OCI-LY7 (cell line): ENCODE results near the gene SULF2. TPM values are rescaled to one million over a fixed set of nuclear protein-coding genes. Genes with fewer than 3 reads are reported as not detected.

ENCODE experiments used
- BruUV-seq: library from RNA; stranded (reverse); fragments of 400-500 nt; replicated peaks from 2 replicates; lab custom pipeline; 2021; lab: Mats Ljungman, UMichigan
- CTCF ChIA-PET: fragments of 300-600 bp; sonication (Branson Sonifier 250); formaldehyde crosslinking; loops from one replicate; lab custom pipeline; 2022; ENCODE audit warnings: antibody characterized with exemption; ENCODE audit not compliant: unreplicated experiment; lab: Charles Lee
- POLR2A ChIA-PET: fragments of 300-600 bp; sonication (Branson Sonifier 250); formaldehyde crosslinking; loops from one replicate; lab custom pipeline; 2022; ENCODE audit warnings: antibody characterized with exemption; lab: Charles Lee
- DNase-seq: peaks from one replicate; pipeline ENCODE4 v3.0.0-alpha.2; 2015; ENCODE audit warnings: low spot score
- H2AFZ ChIP-seq: fragments of 200-600 bp; sonication (generic), shearing (Covaris generic); 2 replicates; pipeline ENCODE4 v1.6.1; 2014; ENCODE audit warnings: mild to moderate bottlenecking, antibody characterized with exemption, low read length, moderate library complexity
- H3K27ac ChIP-seq: fragments of 200-600 bp; sonication (generic); 2 replicates; pipeline ENCODE4 v1.5.1; 2014; ENCODE audit warnings: mixed run types, low read depth, mild to moderate bottlenecking, moderate library complexity, low read length, inconsistent platforms; ENCODE audit not compliant: poor library complexity, severe bottlenecking
- H3K36me3 ChIP-seq: fragments of 200-600 bp; sonication (generic); 2 replicates; pipeline ENCODE4 v1.6.1; 2014; ENCODE audit warnings: mild to moderate bottlenecking, antibody characterized with exemption, low read length, moderate library complexity, mixed read lengths; ENCODE audit not compliant: insufficient read depth
- H3K4me1 ChIP-seq: fragments of 200-600 bp; sonication (generic); 2 replicates; pipeline ENCODE4 v1.5.1; 2014; ENCODE audit warnings: mild to moderate bottlenecking, low read length; ENCODE audit not compliant: insufficient read depth, poor library complexity, severe bottlenecking
- H3K4me2 ChIP-seq: fragments of 200-600 bp; sonication (generic); 2 replicates; pipeline ENCODE4 v1.6.1; 2014; ENCODE audit warnings: mild to moderate bottlenecking, low read length
- H3K4me3 ChIP-seq: fragments of 200-600 bp; sonication (generic); 2 replicates; pipeline ENCODE4 v1.5.1; 2014; ENCODE audit warnings: mild to moderate bottlenecking, low read depth, low read length; ENCODE audit not compliant: poor library complexity, severe bottlenecking
- H3K79me2 ChIP-seq: fragments of 200-600 bp; sonication (generic); 2 replicates; pipeline ENCODE4 v1.6.1; 2016; ENCODE audit warnings: low read depth, mild to moderate bottlenecking, low read length, moderate library complexity, mixed read lengths; ENCODE audit not compliant: insufficient read depth
- H3K9me2 ChIP-seq: fragments of 200-600 bp; sonication (generic); 2 replicates; pipeline ENCODE4 v1.6.1; 2016; ENCODE audit warnings: mild to moderate bottlenecking, low read length, mixed read lengths; ENCODE audit not compliant: insufficient read depth
- H3K9me3 ChIP-seq: fragments of 200-600 bp; sonication (generic); 2 replicates; pipeline ENCODE4 v1.6.1; 2014; ENCODE audit warnings: mild to moderate bottlenecking, mixed run types, low read length, mixed read lengths
- H4K20me1 ChIP-seq: fragments of 200-600 bp; sonication (generic); 2 replicates; pipeline ENCODE4 v1.6.1; 2014; ENCODE audit warnings: mild to moderate bottlenecking, antibody characterized with exemption, low read length, moderate library complexity, mixed read lengths; ENCODE audit not compliant: insufficient read depth
- EZH2phosphoT487 ChIP-seq: fragments of 200-600 bp; sonication (generic); IDR thresholded peaks from 2 replicates; pipeline ENCODE4 v1.6.1; 2018; ENCODE audit warnings: low read depth, borderline replicate concordance, mild to moderate bottlenecking, mixed run types, antibody characterized with exemption, low read length, moderate library complexity, mixed read lengths
- intact Hi-C: fragments of 100-400 bp; cut with micrococcal nuclease; formaldehyde crosslinking; loops from one replicate; pipeline ENCODE4 v1.10.0; 2022; ENCODE audit not compliant: unreplicated experiment
- total RNA-seq, 2 experiments: library from RNA; depleted of rRNA in 1 of 2; stranded (reverse); fragments of >200 nt in 1 of 2; shearing (Covaris generic) in 1 of 2; gene quantifications; 2 replicates each; pipeline ENCODE4 v1.2.3, GENCODE V29; 2014 to 2022
- TF ChIP-seq, protein P1 (sequence below): fragments of 200-600 bp; sonication (generic); conservative IDR thresholded peaks from 2 replicates; pipeline ENCODE4 v1.5.1; 2014; ENCODE audit warnings: mild to moderate bottlenecking, antibody characterized with exemption, low read length, moderate library complexity, mixed read lengths

The SULF2 gene
- total RNA-seq, 2 experiments from 2014 or later: 0.03 to 0.51 TPM

DNA sequence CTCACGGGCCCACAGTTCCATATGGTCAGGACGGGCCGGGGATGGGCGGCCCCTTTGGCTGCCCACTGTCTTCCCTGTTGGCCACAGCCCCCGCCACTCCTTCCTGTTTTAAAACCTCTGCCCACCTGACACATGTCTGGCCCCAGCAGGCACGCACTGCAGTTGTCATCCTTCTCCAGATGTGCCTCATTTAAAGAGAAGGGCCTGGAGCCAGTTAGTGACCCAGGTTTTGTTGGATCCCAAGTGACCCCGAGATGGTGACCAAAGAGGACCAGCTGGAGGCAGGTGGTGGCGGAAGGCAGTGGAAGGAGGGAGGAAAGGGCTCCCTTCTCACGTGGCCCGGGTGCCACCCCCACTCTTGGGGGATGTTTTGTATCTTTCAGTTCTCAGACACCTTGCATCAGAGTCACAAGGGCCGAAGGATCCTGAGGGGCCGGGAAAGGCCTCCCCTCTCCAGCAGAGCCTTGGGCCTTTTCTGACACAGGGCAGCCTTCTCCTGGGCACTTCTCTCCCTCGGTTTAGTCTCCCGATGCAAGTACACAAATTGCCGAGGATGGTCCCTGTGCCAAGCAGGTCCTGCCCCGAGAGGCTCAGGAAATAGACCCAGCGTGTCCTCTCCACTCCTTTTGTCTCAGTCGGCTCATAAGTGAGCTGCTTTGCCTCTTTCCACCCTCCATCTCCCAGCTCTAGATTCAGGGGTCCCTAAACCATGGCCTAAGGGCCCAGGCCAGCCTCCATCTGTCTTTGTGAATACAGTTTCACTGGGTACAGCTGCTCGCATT, 117.6 kb downstream of the SULF2 start:
- ChIA-PET POLR2A (no interaction called here), CTCF (no interaction called here)
- no peaks in the 10 kb centered on the region for H4K20me1 ChIP-seq
- no peaks in the 10 kb centered on the region for H3K4me1 ChIP-seq
- BruUV-seq: no TSS peak
- no peak overlapping the region for H3K4me2 ChIP-seq
- intact Hi-C loops: no loop called here
- no peaks in the 10 kb centered on the region for H3K9me3 ChIP-seq
- no peak overlapping the region for H3K4me3 ChIP-seq
- H3K9me2 ChIP-seq: no peaks in the 10 kb centered on the region
- no peak overlapping the region for H3K27ac ChIP-seq
- no peak overlapping the region for H2AFZ ChIP-seq
- no peaks in the 10 kb centered on the region for H3K79me2 ChIP-seq
- no peaks in the 10 kb centered on the region; the same call in 1 of the 2 replicates for H3K36me3 ChIP-seq
- TF ChIP-seq, protein P1, sequence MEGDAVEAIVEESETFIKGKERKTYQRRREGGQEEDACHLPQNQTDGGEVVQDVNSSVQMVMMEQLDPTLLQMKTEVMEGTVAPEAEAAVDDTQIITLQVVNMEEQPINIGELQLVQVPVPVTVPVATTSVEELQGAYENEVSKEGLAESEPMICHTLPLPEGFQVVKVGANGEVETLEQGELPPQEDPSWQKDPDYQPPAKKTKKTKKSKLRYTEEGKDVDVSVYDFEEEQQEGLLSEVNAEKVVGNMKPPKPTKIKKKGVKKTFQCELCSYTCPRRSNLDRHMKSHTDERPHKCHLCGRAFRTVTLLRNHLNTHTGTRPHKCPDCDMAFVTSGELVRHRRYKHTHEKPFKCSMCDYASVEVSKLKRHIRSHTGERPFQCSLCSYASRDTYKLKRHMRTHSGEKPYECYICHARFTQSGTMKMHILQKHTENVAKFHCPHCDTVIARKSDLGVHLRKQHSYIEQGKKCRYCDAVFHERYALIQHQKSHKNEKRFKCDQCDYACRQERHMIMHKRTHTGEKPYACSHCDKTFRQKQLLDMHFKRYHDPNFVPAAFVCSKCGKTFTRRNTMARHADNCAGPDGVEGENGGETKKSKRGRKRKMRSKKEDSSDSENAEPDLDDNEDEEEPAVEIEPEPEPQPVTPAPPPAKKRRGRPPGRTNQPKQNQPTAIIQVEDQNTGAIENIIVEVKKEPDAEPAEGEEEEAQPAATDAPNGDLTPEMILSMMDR: no peak
- TF ChIP-seq EZH2phosphoT487: no peak
- no peak for DNase-seq

DNA sequence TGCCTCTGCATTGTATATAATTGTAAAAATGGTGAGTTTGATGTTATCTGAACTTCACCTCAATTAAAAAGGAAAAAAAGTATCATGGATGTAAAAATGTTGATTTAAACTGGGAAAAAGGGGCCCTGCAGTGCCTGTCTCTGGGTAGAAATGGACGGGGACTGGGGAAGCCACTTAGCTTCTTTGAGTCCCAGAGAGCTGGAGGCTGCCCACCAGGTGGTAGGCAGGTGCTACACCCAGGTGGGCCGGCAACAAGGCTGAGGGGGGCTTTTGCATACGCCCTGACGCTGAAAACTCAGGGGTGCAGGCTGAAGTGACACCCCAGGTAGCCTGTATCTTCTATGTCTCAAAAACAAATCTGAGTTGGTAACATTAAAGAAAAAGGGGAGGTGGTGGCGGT, 118.2 kb downstream of the SULF2 start:
- ChIA-PET CTCF (no interaction called here), POLR2A (no interaction called here)
- BruUV-seq: no TSS peak
- Histone ChIP-seq H3K4me1 (no peaks in the 10 kb centered on the region), H3K27ac (no peak overlapping the region), H3K9me3 (no peaks in the 10 kb centered on the region), H2AFZ (no peak overlapping the region), H3K4me3 (no peak overlapping the region), H4K20me1 (no peaks in the 10 kb centered on the region), H3K36me3 (peaks cover 6% of the 10 kb centered on the region; the same call in 1 of the 2 replicates), H3K79me2 (no peaks in the 10 kb centered on the region), H3K4me2 (no peak overlapping the region), H3K9me2 (no peaks in the 10 kb centered on the region)
- intact Hi-C loops: no loop called here
- no peak for TF ChIP-seq EZH2phosphoT487
- TF ChIP-seq, protein P1: no peak
- no peak for DNase-seq

DNA sequence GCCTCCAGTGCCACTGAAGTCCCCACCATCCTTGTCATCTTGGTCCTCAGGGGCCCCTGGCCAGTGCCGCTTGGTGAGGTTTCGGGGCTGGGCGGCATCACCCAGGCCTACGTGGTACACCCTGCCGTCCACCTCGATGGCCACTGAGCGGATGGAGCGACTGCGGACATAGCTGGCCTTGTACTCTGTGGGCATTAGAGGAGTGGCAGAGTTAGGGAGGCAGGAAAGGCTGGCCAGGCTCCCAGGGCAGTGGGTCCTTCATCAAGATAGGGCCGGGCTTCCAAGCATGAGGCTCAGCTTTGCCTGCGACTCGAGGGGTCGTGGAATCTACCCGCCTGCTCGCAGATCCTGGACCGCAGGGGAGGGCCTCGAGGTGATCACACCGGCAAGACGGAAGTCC, 119.0 kb downstream of the SULF2 start:
- intact Hi-C loops: no loop called here
- H3K4me3 ChIP-seq: no peak overlapping the region
- no TSS peak for BruUV-seq
- ChIA-PET POLR2A (no interaction called here), CTCF (no interaction called here)
- no peaks in the 10 kb centered on the region for H3K9me2 ChIP-seq
- no peak overlapping the region for H3K4me2 ChIP-seq
- no peak for DNase-seq
- TF ChIP-seq, protein P1: no peak
- no peak for TF ChIP-seq EZH2phosphoT487
- H3K4me1 ChIP-seq: no peaks in the 10 kb centered on the region
- peaks cover 14% of the 10 kb centered on the region; the same call in 1 of the 2 replicates for H3K36me3 ChIP-seq
- H2AFZ ChIP-seq: no peak overlapping the region
- H3K27ac ChIP-seq: no peak overlapping the region
- H4K20me1 ChIP-seq: no peaks in the 10 kb centered on the region
- H3K9me3 ChIP-seq: no peaks in the 10 kb centered on the region
- H3K79me2 ChIP-seq: no peaks in the 10 kb centered on the region
